HG02938 (cell line): ENCODE measurements around the gene MACROD2.
"Not testable (repeated sequence)": the region's sequence is repeated elsewhere in the genome, so short reads cannot be mapped to it uniquely, and the experiment has no call there.

Source experiments
- ATAC-seq: cut with Tn5 transposase; IDR thresholded peaks from one replicate; pipeline ENCODE4 v1.9.1; 2021; ENCODE audit warnings: mild to moderate bottlenecking, moderate library complexity; ENCODE audit not compliant: unreplicated experiment

The MACROD2 gene

GRCh38 chr20:14925300-14925699 is 930.0 kb downstream of the MACROD2 start:
- ATAC-seq, result no peak

- ATAC-seq, result not testable (repeated sequence)
These were observed 931.1 kb downstream of the MACROD2 start for GRCh38 chr20:14926436-14926835.

- no peak for ATAC-seq
These were observed 932.8 kb downstream of the MACROD2 start for GRCh38 chr20:14928083-14928482.

GRCh38 chr20:14929388-14929787 is 934.1 kb downstream of the MACROD2 start:
- no peak for ATAC-seq

- no peak for ATAC-seq
These were observed 936.7 kb downstream of the MACROD2 start for GRCh38 chr20:14932040-14932439.

GRCh38 chr20:14935285-14935684 is 940.0 kb downstream of the MACROD2 start:
- ATAC-seq, result no peak

- no peak for ATAC-seq
These were observed 941.7 kb downstream of the MACROD2 start for GRCh38 chr20:14937021-14937420.

GRCh38 chr20:14937846-14938245 is 942.5 kb downstream of the MACROD2 start:
- no peak for ATAC-seq

- ATAC-seq, result no peak
These were observed 952.2 kb downstream of the MACROD2 start for GRCh38 chr20:14947536-14947935.

- no peak for ATAC-seq
These were observed 952.6 kb downstream of the MACROD2 start for GRCh38 chr20:14947946-14948345.

GRCh38 chr20:14948416-14948815 is 953.1 kb downstream of the MACROD2 start:
- no peak for ATAC-seq

GRCh38 chr20:14950633-14951032 is 955.3 kb downstream of the MACROD2 start:
- no peak for ATAC-seq

GRCh38 chr20:14951105-14951504 is 955.8 kb downstream of the MACROD2 start:
- peak; percentile 89 for ATAC-seq

- ATAC-seq, result no peak
These were observed 956.5 kb downstream of the MACROD2 start for GRCh38 chr20:14951707-14952418.

GRCh38 chr20:14953736-14954135 is 958.4 kb downstream of the MACROD2 start:
- no peak for ATAC-seq

- ATAC-seq, result no peak
These were observed 960.1 kb downstream of the MACROD2 start for GRCh38 chr20:14955399-14955798.

- no peak for ATAC-seq
These were observed 960.7 kb downstream of the MACROD2 start for GRCh38 chr20:14956026-14956425.

GRCh38 chr20:14956538-14956937 is 961.2 kb downstream of the MACROD2 start:
- no peak for ATAC-seq

- ATAC-seq, result no peak
These were observed 962.1 kb downstream of the MACROD2 start for GRCh38 chr20:14957402-14957801.

- no peak for ATAC-seq
These were observed 963.3 kb downstream of the MACROD2 start for GRCh38 chr20:14958626-14959025.

- ATAC-seq, result no peak
These were observed 964.5 kb downstream of the MACROD2 start for GRCh38 chr20:14959506-14960475.

GRCh38 chr20:14960831-14961230 is 965.5 kb downstream of the MACROD2 start:
- ATAC-seq, result no peak
